ENCODE measurements around the gene GABRB2.

The GABRB2 gene

GRCh38 chr5:161295721-161296250 is 250.7 kb downstream of the GABRB2 start:
- no peak for TF ChIP-seq CREB5 (CRISPR knock-in tag; IDR thresholded peaks at IDR 0.05; ENCODE audit: low read depth)

GRCh38 chr5:161288071-161288470 is 258.5 kb downstream of the GABRB2 start:
- TF ChIP-seq ZFP3 (CRISPR knock-in tag; IDR thresholded peaks at IDR 0.05) (no peak), TOX (CRISPR knock-in tag; IDR thresholded peaks at IDR 0.05; ENCODE audit: borderline replicate concordance) (no peak), POU6F1 (CRISPR knock-in tag; IDR thresholded peaks at IDR 0.05; ENCODE audit: borderline replicate concordance, low read depth) (no peak)
- ATAC-seq, result no peak

More at GRCh38 chr5:161295721-161296250, 250.7 kb downstream of the GABRB2 start:
- no peak for ATAC-seq

GRCh38 chr5:161287436-161287835 is 259.1 kb downstream of the GABRB2 start:
- ATAC-seq, result no peak
- TF ChIP-seq CSDC2 (CRISPR knock-in tag; IDR thresholded peaks at IDR 0.05) (no peak), TSHZ2 (CRISPR knock-in tag; IDR thresholded peaks at IDR 0.05) (no peak), ISL1 (CRISPR knock-in tag; IDR thresholded peaks at IDR 0.05) (no peak), ZNF565 (CRISPR knock-in tag; conservative IDR thresholded peaks at IDR 0.05; ENCODE audit: low read depth) (no peak), ARNTL (CRISPR knock-in tag; IDR thresholded peaks at IDR 0.05; ENCODE audit: borderline replicate concordance, low read depth) (no peak), CREB5 (CRISPR knock-in tag; IDR thresholded peaks at IDR 0.05; ENCODE audit: low read depth) (no peak), RARB (CRISPR knock-in tag; IDR thresholded peaks at IDR 0.05) (no peak), BACH2 (CRISPR knock-in tag; IDR thresholded peaks at IDR 0.05; ENCODE audit: borderline replicate concordance) (no peak), ZFP30 (CRISPR knock-in tag; IDR thresholded peaks at IDR 0.05) (no peak), SNAI2 (CRISPR knock-in tag; IDR thresholded peaks at IDR 0.05) (no peak), PATZ1 (CRISPR knock-in tag; IDR thresholded peaks at IDR 0.05; ENCODE audit: borderline replicate concordance) (no peak), ZNF8 (CRISPR knock-in tag; IDR thresholded peaks at IDR 0.05) (no peak), ZNF70 (CRISPR knock-in tag; IDR thresholded peaks at IDR 0.05) (no peak), ZC3H10 (CRISPR knock-in tag; IDR thresholded peaks at IDR 0.05) (no peak), TOX (CRISPR knock-in tag; IDR thresholded peaks at IDR 0.05; ENCODE audit: borderline replicate concordance) (no peak), PPARA (CRISPR knock-in tag; IDR thresholded peaks at IDR 0.05; ENCODE audit: borderline replicate concordance) (no peak), TCF4 (CRISPR knock-in tag; IDR thresholded peaks at IDR 0.05; ENCODE audit: borderline replicate concordance) (no peak)

- ATAC-seq, result no peak
Observed at GRCh38 chr5:161286066-161286655, 260.4 kb downstream of the GABRB2 start.

More at GRCh38 chr5:161286066-161286655, 260.4 kb downstream of the GABRB2 start:
- no peak for TF ChIP-seq CSRNP3 (CRISPR knock-in tag; IDR thresholded peaks at IDR 0.05)
- TF ChIP-seq ZNF70 (CRISPR knock-in tag; IDR thresholded peaks at IDR 0.05), result no peak
- TF ChIP-seq TCF4 (CRISPR knock-in tag; IDR thresholded peaks at IDR 0.05; ENCODE audit: borderline replicate concordance), result no peak
- TF ChIP-seq ARNTL (CRISPR knock-in tag; IDR thresholded peaks at IDR 0.05; ENCODE audit: borderline replicate concordance, low read depth), result no peak
- no peak for TF ChIP-seq CSDC2 (CRISPR knock-in tag; IDR thresholded peaks at IDR 0.05)
